NCI-H146 treated with DMSO at 0.1 percent for 48 hours (cell line): ENCODE data around the gene TOR1AIP2.
"Not testable (repeated sequence)": the region's sequence is repeated elsewhere in the genome, so short reads cannot be mapped to it uniquely, and the experiment has no call there.

Experiments
- DNase-seq: peaks from one replicate; lab custom pipeline; 2025; ENCODE audit not compliant: unreplicated experiment; lab: John Stamatoyannopoulos, UW

TOR1AIP2 gene

DNA sequence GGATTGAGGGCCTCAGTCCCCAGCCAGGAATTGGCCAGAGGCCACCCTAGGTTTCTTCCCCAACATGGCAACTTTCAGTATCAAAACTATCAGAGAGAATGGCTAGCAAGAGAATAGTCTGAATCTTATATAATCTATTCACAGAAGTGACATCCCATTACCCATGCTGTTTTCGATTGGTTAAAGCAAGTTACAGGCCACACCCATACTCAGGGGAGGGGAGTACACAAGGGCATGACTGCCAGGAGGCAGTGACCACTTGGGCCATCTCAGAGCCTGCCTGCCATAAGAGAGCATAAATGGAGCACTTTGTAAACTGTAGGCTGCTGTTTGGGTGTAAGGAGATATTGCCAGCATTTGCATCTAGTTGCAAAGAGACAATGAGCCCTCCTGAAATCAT, 69.1 kb downstream of the TOR1AIP2 start:
- DNase-seq = no peak

DNA sequence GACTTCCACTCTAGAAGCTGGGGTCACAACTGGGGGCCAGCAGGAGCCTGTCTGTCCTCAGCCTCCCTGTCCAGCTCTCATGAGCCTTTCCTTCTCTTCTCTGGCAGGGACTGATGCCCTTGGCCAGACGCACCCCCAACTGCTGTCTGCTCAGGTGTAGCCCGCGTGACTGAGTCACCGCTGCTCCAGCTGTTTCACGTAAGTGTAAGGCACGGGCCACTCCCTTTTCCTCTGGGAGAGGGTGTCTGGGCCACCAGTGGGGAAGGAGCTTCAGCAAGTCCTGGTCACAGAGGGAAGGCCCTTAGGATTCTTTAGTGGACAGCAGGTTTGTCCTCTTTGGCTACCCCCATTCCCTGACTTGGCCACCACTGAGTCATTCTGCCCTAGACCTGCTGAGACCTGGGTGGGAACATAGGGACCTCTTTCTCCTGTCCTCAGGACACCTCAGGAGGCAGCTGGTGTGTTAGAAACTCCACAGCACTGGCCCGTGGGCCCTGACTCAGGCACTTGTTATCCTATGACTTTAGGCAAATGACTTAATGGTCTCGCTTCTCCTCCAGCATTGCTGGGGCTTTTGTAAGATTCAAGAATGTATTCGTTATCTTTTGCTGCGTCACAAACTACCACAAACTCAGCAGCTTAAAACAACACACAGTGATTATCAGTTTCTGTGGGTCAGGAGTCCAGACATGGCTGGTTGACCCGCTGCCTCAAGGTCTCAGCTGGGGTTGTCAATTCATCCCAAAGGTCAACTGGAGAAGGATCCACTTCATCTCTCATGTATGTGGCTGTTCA, 69.7 kb downstream of the TOR1AIP2 start:
- DNase-seq = no peak

DNA sequence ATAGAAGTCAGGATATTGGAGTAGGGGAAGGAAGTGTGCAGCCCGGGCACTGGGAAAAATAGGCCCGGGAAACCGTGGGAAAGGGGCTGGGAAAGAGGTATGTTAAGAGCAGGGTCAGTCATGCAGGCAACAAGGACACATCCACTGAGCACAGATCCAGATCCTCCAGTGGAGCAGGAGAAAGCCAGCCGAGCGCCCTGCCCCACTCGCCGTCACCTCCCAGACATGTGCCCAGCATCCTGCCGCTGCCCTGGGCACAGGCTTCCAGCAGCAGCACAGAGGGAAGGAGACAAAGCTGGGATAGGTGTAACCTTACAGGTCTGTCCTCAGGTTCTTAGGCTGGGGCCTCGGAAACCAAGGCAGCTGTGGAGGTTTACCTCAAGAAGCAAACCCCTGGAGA, 70.3 kb downstream of the TOR1AIP2 start:
- no peak for DNase-seq

DNA sequence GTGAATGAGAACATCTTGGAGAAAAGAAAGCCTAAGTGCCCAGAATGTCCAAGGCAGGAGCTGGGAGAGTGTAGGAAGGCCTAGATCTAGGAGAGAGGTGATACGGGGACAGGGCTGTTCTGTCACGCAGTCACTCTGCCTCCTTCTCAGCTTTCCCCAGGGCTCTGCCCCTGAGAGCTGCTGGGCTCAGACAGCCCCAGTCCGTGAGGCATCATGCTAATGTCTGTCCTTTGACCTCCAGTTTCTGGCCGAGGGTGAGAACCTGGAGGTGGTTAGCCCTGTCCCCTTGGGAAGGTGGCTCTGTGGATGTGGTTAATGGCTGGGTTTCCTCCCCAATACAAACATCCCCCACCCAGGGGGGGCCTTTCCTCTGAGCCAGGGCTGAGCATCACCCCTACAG, 71.3 kb downstream of the TOR1AIP2 start:
- DNase-seq = no peak

DNA sequence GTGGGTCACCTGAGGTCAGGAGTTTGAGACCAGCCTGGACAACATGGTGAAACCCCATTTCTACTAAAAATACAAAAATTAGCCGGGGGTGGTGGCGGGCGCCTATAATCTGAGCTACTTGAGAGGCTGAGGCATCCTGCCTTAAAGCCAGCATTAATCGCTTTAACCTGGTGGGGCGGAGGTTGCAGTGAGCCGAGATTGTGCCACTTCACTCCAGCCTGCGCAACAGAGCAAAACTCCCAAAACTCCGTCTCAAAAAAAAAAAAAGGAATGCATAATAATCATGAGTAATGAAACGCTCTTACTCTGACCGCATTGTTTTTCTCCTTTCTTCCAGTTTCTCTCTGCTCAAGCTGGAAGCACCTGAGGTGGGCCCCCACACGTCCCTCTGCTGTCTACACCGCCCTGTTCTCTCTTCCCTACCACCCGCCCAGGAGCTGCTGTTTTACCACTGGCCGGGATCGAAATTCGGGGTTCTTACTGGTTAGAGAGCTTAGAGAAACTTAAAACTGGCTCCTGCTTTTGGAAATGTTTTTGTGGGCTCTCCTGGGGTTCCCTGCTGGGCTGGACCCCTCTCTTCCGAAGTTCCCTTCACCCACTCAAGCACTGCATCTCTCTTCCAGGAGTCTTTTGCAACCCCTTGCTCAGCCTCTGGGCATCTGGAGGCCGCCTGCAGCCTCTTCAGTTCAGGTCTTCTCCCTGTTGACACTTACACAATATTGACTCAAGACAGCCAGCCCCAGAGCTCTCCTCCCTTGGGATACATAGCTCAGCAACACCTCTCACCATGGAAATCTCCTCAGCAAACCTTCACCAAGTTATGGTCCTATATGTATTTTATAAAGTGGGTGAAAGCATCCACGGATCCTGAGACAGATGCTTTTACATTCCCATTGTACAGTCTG, 72.1 kb downstream of the TOR1AIP2 start:
- DNase-seq = no peak

DNA sequence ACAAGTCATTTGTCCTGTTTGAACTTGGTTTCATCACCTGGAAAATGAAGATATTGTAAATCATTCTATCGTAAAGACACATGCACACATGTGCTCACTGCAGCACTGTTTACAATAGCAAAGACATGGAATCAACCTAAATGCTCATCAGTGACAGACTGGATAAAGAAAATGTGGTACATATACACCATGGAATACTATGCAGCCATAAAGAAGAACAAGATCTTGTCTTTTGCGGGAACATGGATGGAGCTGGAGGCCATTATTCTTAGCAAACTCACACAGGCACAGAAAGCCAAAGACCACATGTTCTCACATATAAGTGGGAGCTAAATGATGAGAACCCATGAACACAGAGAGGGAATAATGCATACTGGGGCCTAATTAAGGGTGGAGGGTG, 73.2 kb downstream of the TOR1AIP2 start:
- not testable (repeated sequence) for DNase-seq

DNA sequence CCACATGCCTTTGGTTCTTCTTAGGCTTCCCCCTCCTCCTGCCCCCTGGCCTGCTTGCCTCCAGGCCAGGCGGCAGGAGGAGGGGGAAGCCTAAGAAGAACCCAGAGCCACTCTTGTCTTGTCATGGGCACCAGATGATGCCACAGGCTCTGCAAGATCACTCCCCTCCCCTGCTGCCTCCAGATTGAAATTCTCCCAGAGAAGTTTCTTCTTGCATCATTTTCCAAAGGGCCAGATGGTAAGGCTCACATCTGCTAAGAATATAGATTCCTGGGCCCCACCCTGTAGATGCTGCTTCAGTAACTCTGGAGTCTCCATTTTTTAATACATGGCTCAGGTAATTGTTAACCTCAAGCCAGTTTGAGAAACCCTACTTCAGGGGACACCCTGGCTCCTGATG, 73.7 kb downstream of the TOR1AIP2 start:
- DNase-seq = no peak

DNA sequence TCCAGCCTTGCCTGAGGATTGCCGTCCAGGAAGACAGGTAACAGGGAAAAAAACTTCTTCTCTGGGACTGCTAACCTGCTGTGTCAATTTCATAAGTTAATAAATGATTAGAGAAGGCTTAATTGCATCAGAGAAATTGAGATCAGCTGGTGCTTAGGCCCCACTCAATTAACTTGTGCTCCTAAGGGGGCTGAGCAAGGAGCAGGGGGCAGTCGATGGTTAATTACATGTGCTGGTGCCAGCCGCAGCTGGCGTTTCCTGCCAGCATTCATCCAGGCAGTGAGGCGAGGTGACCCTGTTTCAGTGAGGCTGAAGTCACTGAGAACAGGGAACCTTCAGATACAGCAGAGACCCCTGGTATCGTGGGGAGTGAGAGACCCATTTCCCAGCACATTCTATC, 74.5 kb downstream of the TOR1AIP2 start:
- DNase-seq = no peak

DNA sequence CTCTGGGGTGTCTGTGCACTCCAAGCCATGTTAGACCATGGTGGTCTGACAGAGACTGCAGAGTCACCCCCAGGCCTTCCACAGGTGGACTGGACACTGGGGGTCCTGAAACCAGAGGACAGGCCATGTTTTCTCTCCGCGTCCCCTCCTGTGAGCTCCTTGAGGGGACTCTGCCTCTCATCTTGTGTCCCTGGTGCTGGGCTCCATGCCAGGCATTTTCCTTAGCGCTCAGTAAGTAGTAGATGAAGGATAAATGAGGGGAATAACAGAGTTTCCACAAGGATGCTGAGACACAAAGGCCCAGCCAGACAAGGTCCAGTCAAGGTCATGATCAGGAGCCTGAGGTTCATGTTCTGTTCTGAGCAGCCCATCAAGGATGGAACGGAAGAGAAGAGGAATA, 77.1 kb downstream of the TOR1AIP2 start:
- no peak for DNase-seq

DNA sequence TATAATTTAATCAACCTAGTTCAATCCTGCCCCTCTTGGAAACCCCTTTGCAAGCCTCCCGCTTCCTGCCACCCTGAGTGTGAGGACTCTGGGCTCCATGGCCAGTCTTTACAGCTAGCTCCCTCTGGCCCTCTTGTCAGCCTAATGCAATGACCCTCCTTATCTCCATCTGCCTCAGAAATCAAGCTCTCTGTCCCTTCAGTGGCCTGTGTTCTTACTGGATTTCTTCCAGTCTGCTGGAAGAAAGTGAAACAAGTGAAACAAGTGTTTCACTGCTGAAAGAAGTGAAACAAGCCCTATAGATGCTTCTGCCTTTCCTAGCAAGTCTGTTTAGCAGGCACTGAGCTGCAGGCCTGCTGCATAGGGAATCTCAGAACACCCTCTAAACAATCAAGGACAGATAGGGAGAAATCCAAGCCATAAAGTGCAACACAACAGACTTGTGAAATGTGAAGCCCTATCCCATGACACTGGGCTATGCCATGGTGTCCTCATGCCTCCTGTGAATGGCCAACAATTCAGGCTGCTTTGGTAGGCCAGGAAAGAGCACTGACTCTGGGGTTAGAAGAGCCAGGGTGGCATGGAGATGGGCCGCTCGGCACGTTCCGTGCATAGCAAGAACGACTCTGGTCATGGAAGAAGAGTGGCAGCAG, 78.6 kb downstream of the TOR1AIP2 start:
- DNase-seq = no peak

DNA sequence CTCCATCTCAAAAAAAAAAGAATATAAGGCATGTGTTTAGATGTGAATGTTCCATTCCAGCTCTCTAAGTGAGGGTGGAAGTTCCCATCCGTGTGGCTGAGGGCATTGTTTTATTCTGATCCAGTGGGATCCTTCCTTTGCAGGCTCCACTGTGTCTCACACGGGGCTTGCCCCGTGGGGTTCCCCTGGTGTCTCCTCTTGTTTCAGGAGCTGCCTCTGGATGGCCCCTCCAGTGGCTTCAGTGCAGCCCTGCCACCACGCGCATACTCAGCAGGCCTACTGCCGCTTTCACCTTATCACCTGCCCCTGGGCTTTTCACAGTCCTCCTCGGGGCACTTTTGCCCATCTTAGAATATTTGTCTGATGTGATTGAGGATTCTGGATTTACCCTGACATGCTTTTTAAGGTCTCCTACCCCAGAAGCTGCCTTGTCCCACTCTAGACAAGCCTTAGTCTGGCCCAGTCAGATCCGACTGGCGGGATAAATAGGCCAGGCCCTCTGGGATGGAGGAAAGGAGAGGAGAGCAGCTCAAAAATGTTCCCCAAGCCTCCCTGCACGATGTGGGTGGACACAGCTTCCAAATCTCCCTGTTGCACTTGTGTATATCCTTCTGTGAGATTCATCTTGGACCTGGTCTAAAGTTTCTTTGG, 79.3 kb downstream of the TOR1AIP2 start:
- DNase-seq = no peak

DNA sequence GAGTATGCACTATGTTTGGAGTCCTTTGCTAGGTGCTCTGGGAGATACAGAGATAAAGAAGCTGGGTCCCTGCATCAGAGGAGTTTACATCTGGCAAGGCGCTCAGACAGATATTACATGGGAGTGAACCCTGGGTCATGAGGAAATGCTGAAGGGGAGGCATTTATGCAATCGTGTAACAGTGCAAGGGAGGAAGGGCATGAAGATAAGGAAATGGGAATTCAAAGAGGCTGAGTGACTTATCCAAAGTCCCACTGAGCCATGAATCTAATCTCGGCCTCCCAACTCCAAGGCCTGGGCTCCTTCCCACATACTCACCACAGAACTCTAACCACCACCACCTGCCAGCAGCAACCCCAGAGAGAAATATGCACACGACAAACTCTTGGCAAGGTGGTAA, 82.9 kb downstream of the TOR1AIP2 start:
- no peak for DNase-seq

DNA sequence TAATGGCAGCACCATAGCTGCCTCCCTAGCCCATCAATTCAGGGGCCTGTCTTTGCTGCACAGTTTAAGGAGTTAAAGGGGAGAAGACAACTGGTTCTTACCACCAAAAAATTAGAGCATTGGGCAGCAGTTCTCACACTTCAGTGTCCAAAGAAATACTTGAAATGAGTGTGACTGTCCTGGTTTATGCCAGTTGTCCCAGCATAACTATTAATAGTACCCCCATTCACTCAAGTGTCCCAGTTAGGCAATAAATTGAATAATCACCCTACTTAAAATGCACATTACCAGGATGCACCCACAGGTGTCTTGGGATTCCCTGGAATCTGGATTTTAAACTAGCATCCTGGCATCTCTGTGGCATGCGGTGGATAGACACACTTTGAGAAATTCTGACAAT, 83.5 kb downstream of the TOR1AIP2 start:
- DNase-seq = no peak

DNA sequence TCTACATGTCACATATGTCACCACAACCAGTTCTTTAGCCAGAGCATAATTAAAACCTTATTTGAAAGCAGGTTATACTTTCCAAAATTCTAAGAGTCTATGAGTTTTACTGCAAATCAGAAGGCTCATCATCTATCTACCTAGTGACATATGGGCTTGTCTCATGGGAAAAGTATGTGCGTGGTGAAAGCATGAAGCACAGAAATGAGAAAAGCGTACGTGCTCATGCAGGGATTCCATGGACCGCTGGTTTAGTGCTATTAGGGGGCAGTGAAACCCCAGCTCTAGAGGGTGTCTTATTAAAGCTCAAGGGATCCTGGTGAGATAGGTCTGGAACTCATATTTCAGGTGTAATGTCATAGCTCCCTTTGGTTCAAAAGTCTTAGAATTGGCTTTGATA, 84.3 kb downstream of the TOR1AIP2 start:
- no peak for DNase-seq
